Panc1 (cell line): ENCODE data around the gene NDUFB8. TPM values are rescaled to one million over a fixed set of nuclear protein-coding genes. Genes with fewer than 3 reads are reported as not detected.

Experiments used
- ATAC-seq: fragments of 200-7000 bp; cut with Tn5 transposase; 2 replicates; pipeline ENCODE4 v1.9.1; 2020; ENCODE audit warnings: mild to moderate bottlenecking, moderate library complexity
- BruUV-seq: library from RNA; stranded (reverse); fragments of 400-500 nt; replicated peaks from 2 replicates; lab custom pipeline; 2021; lab: Mats Ljungman, UMichigan
- CTCF ChIA-PET: fragments of 300-600 bp; sonication (Branson Sonifier 250); formaldehyde crosslinking; loops from one replicate; lab custom pipeline; 2022; ENCODE audit warnings: antibody characterized with exemption; lab: Charles Lee
- POLR2A ChIA-PET: fragments of 300-600 bp; sonication (Branson Sonifier 250); formaldehyde crosslinking; loops from one replicate; lab custom pipeline; 2022; ENCODE audit warnings: antibody characterized with exemption; lab: Charles Lee
- DNase-seq: peaks from one replicate; pipeline ENCODE4 v3.0.0-alpha.2; 2010; ENCODE audit warnings: low read depth, low spot score
- H3K27ac ChIP-seq: 2 replicates; pipeline ENCODE4 v1.5.1; 2011; ENCODE audit warnings: mild to moderate bottlenecking, low read length, inconsistent platforms
- H3K27me3 ChIP-seq: fragments of 200-500 bp; sonication (Bioruptor generic); 2 replicates; pipeline ENCODE4 v1.6.0; 2014; ENCODE audit warnings: low read length, inconsistent platforms; ENCODE audit not compliant: control insufficient read depth, insufficient read depth
- H3K36me3 ChIP-seq: fragments of 200-500 bp; sonication (Bioruptor generic); 2 replicates; pipeline ENCODE4 v1.5.1; 2014; ENCODE audit warnings: inconsistent platforms, mild to moderate bottlenecking, low read length, moderate library complexity; ENCODE audit not compliant: control insufficient read depth, insufficient read depth
- H3K4me1 ChIP-seq: 2 replicates; pipeline ENCODE4 v1.5.1; 2011; ENCODE audit warnings: inconsistent platforms, mild to moderate bottlenecking, low read length, moderate library complexity; ENCODE audit not compliant: control insufficient read depth, insufficient read depth
- H3K4me3 ChIP-seq, 2 experiments: 2 replicates each; pipeline ENCODE4 v1.5.1; 2011 to 2012; ENCODE audit warnings: low read depth in 2 of 2, low read length in 2 of 2, mild to moderate bottlenecking in 2 of 2, inconsistent platforms in 1 of 2, moderate library complexity in 1 of 2
- H3K9me3 ChIP-seq: fragments of 200-500 bp; sonication (Bioruptor generic); 2 replicates; pipeline ENCODE4 v1.5.1; 2014; ENCODE audit warnings: low read depth, mild to moderate bottlenecking, inconsistent platforms, low read length, moderate library complexity; ENCODE audit not compliant: control insufficient read depth, insufficient read depth
- CTCF ChIP-seq: fragments of 450-650 bp; IDR thresholded peaks from 2 replicates; pipeline ENCODE4 v1.5.1; 2017; ENCODE audit warnings: mild to moderate bottlenecking
- POLR2AphosphoS5 ChIP-seq: IDR thresholded peaks from 2 replicates; pipeline ENCODE4 v1.6.1; 2012; ENCODE audit warnings: mild to moderate bottlenecking, low read depth, low read length, moderate library complexity
- SIN3A ChIP-seq: IDR thresholded peaks from 2 replicates; pipeline ENCODE4 v1.6.1; 2012; ENCODE audit warnings: low read depth, mild to moderate bottlenecking, low read length, moderate library complexity, borderline replicate concordance; ENCODE audit not compliant: insufficient read depth
- TCF7L2 ChIP-seq: IDR thresholded peaks from 2 replicates; pipeline ENCODE4 v1.6.1; 2011; ENCODE audit warnings: mild to moderate bottlenecking, low read depth, low read length, inconsistent platforms
- in situ Hi-C: cut with HindIII; loops from 2 replicates; pipeline ENCODE4 v1.10.0; 2016; ENCODE audit warnings: low sequenced_read_pairs, low pct_unique_long_range_greater_than_20kb
- intact Hi-C: fragments of 100-400 bp; cut with micrococcal nuclease; formaldehyde crosslinking; loops from one replicate; pipeline ENCODE4 v1.10.0; 2022; ENCODE audit not compliant: unreplicated experiment
- total RNA-seq: library from RNA; stranded (reverse); gene quantifications from one replicate; pipeline ENCODE4 v1.2.1, GENCODE V29; 2021; ENCODE audit not compliant: unreplicated experiment
- TF ChIP-seq, protein P1 (sequence below), 2 experiments: IDR thresholded peaks; 2 replicates each; pipeline ENCODE4 v1.6.1; 2011 to 2012; ENCODE audit warnings: low read depth in 2 of 2, control low read depth in 1 of 2, low read length in 1 of 2, mild to moderate bottlenecking in 1 of 2, moderate library complexity in 1 of 2; ENCODE audit not compliant: insufficient read depth in 1 of 2

Gene NDUFB8
- total RNA-seq, 1 experiment from 2014 or later: 242 TPM

DNA sequence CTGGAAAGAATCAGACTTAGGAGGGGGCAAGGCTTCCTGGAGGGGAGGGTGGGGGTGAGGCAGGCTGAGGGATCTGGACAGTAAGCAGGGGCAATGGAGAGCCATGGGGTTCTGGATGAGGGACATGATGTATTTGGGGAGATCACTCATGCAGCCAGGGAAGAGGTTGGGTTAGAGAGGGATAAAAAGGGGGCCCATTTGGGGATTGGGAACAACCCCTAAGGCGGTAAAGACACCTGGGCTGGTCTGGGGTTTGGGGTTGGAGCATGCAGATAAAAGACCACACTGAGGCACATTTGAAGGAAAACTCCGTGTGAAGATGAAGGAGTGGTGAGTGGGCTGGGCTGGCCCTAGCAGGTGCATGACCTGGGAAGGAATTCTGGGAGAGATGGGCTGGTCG, 36.9 kb upstream of the NDUFB8 start:
- no TSS peak for BruUV-seq
- intact Hi-C loops: no loop called here

GRCh38 chr10:100565206-100565985, 35.7 kb upstream of the NDUFB8 start:
- no peak for TF ChIP-seq TCF7L2
- TF ChIP-seq, protein P1, sequence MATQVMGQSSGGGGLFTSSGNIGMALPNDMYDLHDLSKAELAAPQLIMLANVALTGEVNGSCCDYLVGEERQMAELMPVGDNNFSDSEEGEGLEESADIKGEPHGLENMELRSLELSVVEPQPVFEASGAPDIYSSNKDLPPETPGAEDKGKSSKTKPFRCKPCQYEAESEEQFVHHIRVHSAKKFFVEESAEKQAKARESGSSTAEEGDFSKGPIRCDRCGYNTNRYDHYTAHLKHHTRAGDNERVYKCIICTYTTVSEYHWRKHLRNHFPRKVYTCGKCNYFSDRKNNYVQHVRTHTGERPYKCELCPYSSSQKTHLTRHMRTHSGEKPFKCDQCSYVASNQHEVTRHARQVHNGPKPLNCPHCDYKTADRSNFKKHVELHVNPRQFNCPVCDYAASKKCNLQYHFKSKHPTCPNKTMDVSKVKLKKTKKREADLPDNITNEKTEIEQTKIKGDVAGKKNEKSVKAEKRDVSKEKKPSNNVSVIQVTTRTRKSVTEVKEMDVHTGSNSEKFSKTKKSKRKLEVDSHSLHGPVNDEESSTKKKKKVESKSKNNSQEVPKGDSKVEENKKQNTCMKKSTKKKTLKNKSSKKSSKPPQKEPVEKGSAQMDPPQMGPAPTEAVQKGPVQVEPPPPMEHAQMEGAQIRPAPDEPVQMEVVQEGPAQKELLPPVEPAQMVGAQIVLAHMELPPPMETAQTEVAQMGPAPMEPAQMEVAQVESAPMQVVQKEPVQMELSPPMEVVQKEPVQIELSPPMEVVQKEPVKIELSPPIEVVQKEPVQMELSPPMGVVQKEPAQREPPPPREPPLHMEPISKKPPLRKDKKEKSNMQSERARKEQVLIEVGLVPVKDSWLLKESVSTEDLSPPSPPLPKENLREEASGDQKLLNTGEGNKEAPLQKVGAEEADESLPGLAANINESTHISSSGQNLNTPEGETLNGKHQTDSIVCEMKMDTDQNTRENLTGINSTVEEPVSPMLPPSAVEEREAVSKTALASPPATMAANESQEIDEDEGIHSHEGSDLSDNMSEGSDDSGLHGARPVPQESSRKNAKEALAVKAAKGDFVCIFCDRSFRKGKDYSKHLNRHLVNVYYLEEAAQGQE (IDR thresholded peaks at IDR 0.05; ENCODE audit: insufficient read depth in 1 of 2, low read depth in 2 of 2, low read length in 1 of 2): no peak
- no peak for TF ChIP-seq CTCF
- TF ChIP-seq SIN3A: no peak
- TF ChIP-seq POLR2AphosphoS5: no peak
- no peak for DNase-seq
- H3K4me1 ChIP-seq: peaks cover 5% of the 10 kb centered on the region
- no peak overlapping the region for H3K4me3 ChIP-seq
- ChIA-PET CTCF (interaction anchor here (1.1 kb wide), 1 partner anchor 313 kb away, joined by 7 read pairs; no protein-coding TSS in a partner anchor), POLR2A (no interaction called here)
- no peak overlapping the region for H3K27ac ChIP-seq
- no TSS peak for BruUV-seq
- no peaks in the 10 kb centered on the region; the same call in 1 of the 2 replicates for H3K27me3 ChIP-seq
- H3K36me3 ChIP-seq: no peaks in the 10 kb centered on the region
- no peaks in the 10 kb centered on the region for H3K9me3 ChIP-seq
- ATAC-seq: no peak
- intact Hi-C loops (no loop called here), in situ Hi-C loops (no loop called here)

More for the DNA sequence above, 36.9 kb upstream of the NDUFB8 start:
- no peaks in the 10 kb centered on the region for H3K9me3 ChIP-seq
- no peaks in the 10 kb centered on the region; the same call in 1 of the 2 replicates for H3K27me3 ChIP-seq
- no peak overlapping the region for H3K27ac ChIP-seq
- no peak for DNase-seq
- CTCF ChIA-PET: interaction anchor here (0.6 kb wide), 1 partner anchor 69 kb away, joined by 6 read pairs; no protein-coding TSS in a partner anchor
- TF ChIP-seq, protein P1 (IDR thresholded peaks at IDR 0.05; ENCODE audit: insufficient read depth in 1 of 2, low read depth in 2 of 2, low read length in 1 of 2): no peak
- H3K4me1 ChIP-seq: peaks cover 3% of the 10 kb centered on the region
- in situ Hi-C loops: no loop called here
- no peak overlapping the region for H3K4me3 ChIP-seq
- POLR2A ChIA-PET: no interaction called here
- no peak for ATAC-seq
- no peaks in the 10 kb centered on the region for H3K36me3 ChIP-seq
